DOHH2 (cell line): Measurements from ENCODE around the gene UGT1A5.

ENCODE experiments used
- H3F3A ChIP-seq: fragments of 200-600 bp; sonication (generic), shearing (Covaris generic); 2 replicates; pipeline ENCODE4 v1.6.0; 2016; ENCODE audit warnings: antibody characterized with exemption, mild to moderate bottlenecking; ENCODE audit not compliant: control insufficient read depth, insufficient read depth
- H3K27ac ChIP-seq: fragments of 200-600 bp; sonication (generic); 2 replicates; pipeline ENCODE4 v1.5.1; 2014; ENCODE audit warnings: low read depth, mild to moderate bottlenecking, low read length, moderate library complexity
- H3K27me3 ChIP-seq: fragments of 200-600 bp; sonication (generic); 2 replicates; pipeline ENCODE4 v1.6.1; 2014; ENCODE audit warnings: mild to moderate bottlenecking, low read length, mixed read lengths; ENCODE audit not compliant: control insufficient read depth
- H3K36me3 ChIP-seq: fragments of 200-600 bp; sonication (generic); 2 replicates; pipeline ENCODE4 v1.6.1; 2014; ENCODE audit warnings: mild to moderate bottlenecking, low read length, moderate library complexity, mixed read lengths; ENCODE audit not compliant: control insufficient read depth
- H3K4me1 ChIP-seq: fragments of 200-600 bp; sonication (generic); 2 replicates; pipeline ENCODE4 v1.6.1; 2014; ENCODE audit warnings: mild to moderate bottlenecking, low read length, mixed read lengths; ENCODE audit not compliant: control insufficient read depth
- H3K4me2 ChIP-seq: fragments of 200-600 bp; sonication (generic); 2 replicates; pipeline ENCODE4 v1.6.0; 2014; ENCODE audit warnings: mild to moderate bottlenecking, low read length, moderate library complexity
- H3K4me3 ChIP-seq: fragments of 200-600 bp; sonication (generic); 2 replicates; pipeline ENCODE4 v1.5.1; 2014; ENCODE audit warnings: mild to moderate bottlenecking, low read length, mixed read lengths
- H3K79me2 ChIP-seq: fragments of 200-600 bp; sonication (generic); 2 replicates; pipeline ENCODE4 v1.6.1; 2014; ENCODE audit warnings: mild to moderate bottlenecking, low read length, mixed read lengths; ENCODE audit not compliant: control insufficient read depth
- H3K9me2 ChIP-seq: fragments of 200-600 bp; sonication (generic); replicated peaks from 2 replicates; pipeline ENCODE4 v1.6.1; 2014; ENCODE audit warnings: mild to moderate bottlenecking, low read length, mixed read lengths; ENCODE audit not compliant: control insufficient read depth
- H3K9me3 ChIP-seq: fragments of 200-600 bp; sonication (generic); 2 replicates; pipeline ENCODE4 v1.6.1; 2014; ENCODE audit warnings: antibody characterized with exemption, low read length, mixed read lengths; ENCODE audit not compliant: control insufficient read depth, insufficient read depth
- H4K20me1 ChIP-seq: fragments of 200-600 bp; sonication (generic); 2 replicates; pipeline ENCODE4 v1.6.0; 2014; ENCODE audit warnings: low read depth, mild to moderate bottlenecking, antibody characterized with exemption, low read length, moderate library complexity; ENCODE audit not compliant: control insufficient read depth, insufficient read depth
- CTCF ChIP-seq: fragments of 200-600 bp; sonication (generic); IDR thresholded peaks from one replicate; pipeline ENCODE4 v1.5.1; 2014; ENCODE audit warnings: antibody characterized with exemption, mild to moderate bottlenecking, low read depth, low read length; ENCODE audit not compliant: poor library complexity, severe bottlenecking
- EZH2phosphoT487 ChIP-seq: fragments of 200-600 bp; sonication (generic); IDR thresholded peaks from 2 replicates; pipeline ENCODE4 v1.6.1; 2017; ENCODE audit warnings: borderline replicate concordance, mild to moderate bottlenecking, antibody characterized with exemption, low read length, moderate library complexity, mixed read lengths

The UGT1A5 gene

GRCh38 chr2:233680361-233681045, 32.2 kb upstream of the UGT1A5 start:
- no peak overlapping the region for H3K4me3 ChIP-seq
- H4K20me1 ChIP-seq: no peaks in the 10 kb centered on the region
- H3K9me3 ChIP-seq: no peaks in the 10 kb centered on the region
- H3K9me2 ChIP-seq: no peaks in the 10 kb centered on the region
- TF ChIP-seq CTCF (no peak), EZH2phosphoT487 (no peak)
- no peak overlapping the region for H3K27ac ChIP-seq
- H3K4me2 ChIP-seq: no peak overlapping the region
- H3K79me2 ChIP-seq: no peaks in the 10 kb centered on the region
- H3F3A ChIP-seq: no peaks in the 10 kb centered on the region
- H3K27me3 ChIP-seq: no peaks in the 10 kb centered on the region; the same call in 1 of the 2 replicates
- H3K36me3 ChIP-seq: no peaks in the 10 kb centered on the region
- peaks cover 9% of the 10 kb centered on the region for H3K4me1 ChIP-seq

- no peaks in the 10 kb centered on the region for H3F3A ChIP-seq
- TF ChIP-seq EZH2phosphoT487 (no peak), CTCF (no peak)
- H3K27me3 ChIP-seq: no peaks in the 10 kb centered on the region; the same call in 1 of the 2 replicates
- peaks cover 9% of the 10 kb centered on the region for H3K4me1 ChIP-seq
- H3K79me2 ChIP-seq: no peaks in the 10 kb centered on the region
- no peaks in the 10 kb centered on the region for H3K9me2 ChIP-seq
- H3K27ac ChIP-seq: no peak within 1 kb of the TSS
- H3K9me3 ChIP-seq: no peaks in the 10 kb centered on the region
- peak within 1 kb of the TSS; percentile 32 for H3K4me2 ChIP-seq
- H3K36me3 ChIP-seq: no peaks in the 10 kb centered on the region
- H3K4me3 ChIP-seq: no peak within 1 kb of the TSS
- no peaks in the 10 kb centered on the region for H4K20me1 ChIP-seq
Observed at GRCh38 chr2:233681521-233682099, 31.1 kb upstream of the UGT1A5 start, which contains the start of gene UGT1A7. UGT1A7 (plus strand) TSS chr2:233681901; CDS start chr2:233681938, 37 bp downstream.

DNA sequence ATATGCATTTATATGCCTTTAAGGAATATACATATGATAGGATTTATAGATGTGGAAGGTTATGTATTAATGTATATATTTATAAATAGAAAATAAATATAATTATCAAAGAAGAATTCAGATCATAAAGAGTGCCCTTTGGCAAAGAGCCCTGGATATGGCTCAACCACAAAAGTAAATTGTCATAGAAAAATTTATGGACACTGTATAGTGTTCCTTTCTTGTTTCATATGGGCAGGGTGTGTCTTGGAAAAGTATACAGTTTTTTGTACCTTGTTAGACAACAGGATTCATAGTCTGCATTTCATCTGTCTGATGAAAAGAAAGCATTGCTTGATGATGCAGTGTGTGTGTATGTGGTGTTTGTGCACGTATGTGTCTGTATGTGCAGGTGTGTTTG, 28.1 kb upstream of the UGT1A5 start:
- Histone ChIP-seq H3F3A (no peaks in the 10 kb centered on the region), H4K20me1 (no peaks in the 10 kb centered on the region), H3K27me3 (peaks cover 5% of the 10 kb centered on the region; the same call in 1 of the 2 replicates)

More for the DNA sequence above, 28.1 kb upstream of the UGT1A5 start:
- TF ChIP-seq EZH2phosphoT487 (no peak), CTCF (no peak)
- Histone ChIP-seq H3K4me3 (no peak overlapping the region), H3K9me3 (no peaks in the 10 kb centered on the region), H3K4me2 (no peak overlapping the region), H3K9me2 (no peaks in the 10 kb centered on the region), H3K27ac (no peak overlapping the region), H3K36me3 (no peaks in the 10 kb centered on the region), H3K4me1 (peaks cover 9% of the 10 kb centered on the region), H3K79me2 (no peaks in the 10 kb centered on the region)
